T-helper 17 cell (primary cell): ENCODE measurements around the gene SFT2D1. TPM values are rescaled to one million over a fixed set of nuclear protein-coding genes. Genes with fewer than 3 reads are reported as not detected.

Experiments
- ATAC-seq: fragments of 150-1000 bp; cut with Tn5 transposase; 2 replicates; pipeline ENCODE4 v1.10.0; 2021; ENCODE audit warnings: mild to moderate bottlenecking, moderate library complexity
- DNase-seq, 3 donors: peaks; one replicate each; pipeline versions ENCODE4 v3.0.0 to v3.0.0-alpha.2; 2020 to 2021
- H3K9me3 ChIP-seq: one replicate; pipeline ENCODE4 v1.7.0; 2013; ENCODE audit warnings: low read length, mild to moderate bottlenecking; ENCODE audit not compliant: control insufficient read depth, poor library complexity, severe bottlenecking
- H3K27ac Mint-ChIP-seq: one replicate; pipeline ENCODE4 v1.8.0; 2022; ENCODE audit warnings: mild to moderate bottlenecking, moderate library complexity, mixed read lengths
- H3K27me3 Mint-ChIP-seq: one replicate; pipeline ENCODE4 v1.8.0; 2022; ENCODE audit warnings: mixed read lengths
- H3K36me3 Mint-ChIP-seq: one replicate; pipeline ENCODE4 v1.8.0; 2022; ENCODE audit warnings: low read depth, mixed read lengths
- H3K4me1 Mint-ChIP-seq: one replicate; pipeline ENCODE4 v1.8.0; 2022; ENCODE audit warnings: mild to moderate bottlenecking, mixed read lengths
- H3K4me3 Mint-ChIP-seq: one replicate; pipeline ENCODE4 v1.8.0; 2022; ENCODE audit warnings: mild to moderate bottlenecking, moderate library complexity, mixed read lengths
- total RNA-seq, 4 donors: library from RNA in 2 of 4; stranded (reverse) in 2 of 4; gene quantifications; one replicate each; pipeline ENCODE4 v1.2.3 and lab custom pipeline; 2022 to 2026

Gene SFT2D1
- total RNA-seq, 2 donors from 2014 or later = 10.9 to 12.3 TPM

GRCh38 chr6:166315436-166315835 is 26.9 kb downstream of the SFT2D1 start:
- H3K27ac Mint-ChIP-seq = no peak overlapping the region
- peaks cover 2% of the 10 kb centered on the region for H3K36me3 Mint-ChIP-seq
- ATAC-seq = no peak
- no peak for DNase-seq
- no peaks in the 10 kb centered on the region for H3K9me3 ChIP-seq
- H3K4me3 Mint-ChIP-seq = no peak overlapping the region
- no peaks in the 10 kb centered on the region for H3K27me3 Mint-ChIP-seq
- peaks cover 3% of the 10 kb centered on the region for H3K4me1 Mint-ChIP-seq

GRCh38 chr6:166314454-166314853 is 27.9 kb downstream of the SFT2D1 start:
- Mint-ChIP-seq H3K27me3 (peaks cover 8% of the 10 kb centered on the region), H3K36me3 (peaks cover 2% of the 10 kb centered on the region), H3K27ac (no peak overlapping the region), H3K4me3 (no peak overlapping the region), H3K4me1 (peaks cover 3% of the 10 kb centered on the region)
- H3K9me3 ChIP-seq = no peaks in the 10 kb centered on the region
- ATAC-seq = no peak
- no peak for DNase-seq

GRCh38 chr6:166313255-166314070 is 28.9 kb downstream of the SFT2D1 start:
- DNase-seq (peak in 2 of 3 donors; percentile 36 to 53), ATAC-seq (peak; percentile 97)
- H3K27me3 Mint-ChIP-seq = peaks cover 18% of the 10 kb centered on the region
- H3K27ac Mint-ChIP-seq = no peak overlapping the region
- no peaks in the 10 kb centered on the region for H3K9me3 ChIP-seq
- H3K4me1 Mint-ChIP-seq = peaks cover under 1% of the 10 kb centered on the region
- H3K4me3 Mint-ChIP-seq = no peak overlapping the region
- H3K36me3 Mint-ChIP-seq = no peaks in the 10 kb centered on the region

GRCh38 chr6:166312832-166313231 is 29.5 kb downstream of the SFT2D1 start:
- no peaks in the 10 kb centered on the region for H3K36me3 Mint-ChIP-seq
- DNase-seq (no peak), ATAC-seq (no peak)
- H3K9me3 ChIP-seq = no peaks in the 10 kb centered on the region
- peaks cover 19% of the 10 kb centered on the region for H3K27me3 Mint-ChIP-seq
- no peaks in the 10 kb centered on the region for H3K4me1 Mint-ChIP-seq
- H3K4me3 Mint-ChIP-seq = no peak overlapping the region
- no peak overlapping the region for H3K27ac Mint-ChIP-seq

- Mint-ChIP-seq H3K4me1 (no peaks in the 10 kb centered on the region), H3K4me3 (no peak overlapping the region), H3K27me3 (peaks cover 28% of the 10 kb centered on the region), H3K27ac (no peak overlapping the region), H3K36me3 (no peaks in the 10 kb centered on the region)
- ATAC-seq = no peak
- no peaks in the 10 kb centered on the region for H3K9me3 ChIP-seq
- DNase-seq = no peak
These were observed 31.7 kb downstream of the SFT2D1 start for GRCh38 chr6:166310634-166311033.

GRCh38 chr6:166309977-166310376 is 32.4 kb downstream of the SFT2D1 start:
- DNase-seq = no peak
- Mint-ChIP-seq H3K4me3 (no peak overlapping the region), H3K27me3 (peaks cover 34% of the 10 kb centered on the region), H3K36me3 (no peaks in the 10 kb centered on the region), H3K27ac (no peak overlapping the region), H3K4me1 (no peaks in the 10 kb centered on the region)
- no peaks in the 10 kb centered on the region for H3K9me3 ChIP-seq
- no peak for ATAC-seq

- DNase-seq (no peak), ATAC-seq (no peak)
- Mint-ChIP-seq H3K4me1 (no peaks in the 10 kb centered on the region), H3K27me3 (peaks cover 39% of the 10 kb centered on the region), H3K36me3 (no peaks in the 10 kb centered on the region), H3K4me3 (peak overlapping the region; percentile 12), H3K27ac (no peak overlapping the region)
- H3K9me3 ChIP-seq = no peaks in the 10 kb centered on the region
These were observed 33.4 kb downstream of the SFT2D1 start for GRCh38 chr6:166308769-166309589.

- Mint-ChIP-seq H3K4me3 (peak within 1 kb of the TSS; percentile 49), H3K36me3 (no peaks in the 10 kb centered on the region), H3K27ac (no peak within 1 kb of the TSS), H3K27me3 (peaks cover 47% of the 10 kb centered on the region), H3K4me1 (no peaks in the 10 kb centered on the region)
- no peaks in the 10 kb centered on the region for H3K9me3 ChIP-seq
- ATAC-seq = peak; percentile 18
- no peak for DNase-seq
These were observed 34.1 kb downstream of the SFT2D1 start, which contains the start of gene PRR18 for GRCh38 chr6:166308033-166308768. PRR18 (minus strand) TSS chr6:166308392; CDS start chr6:166308142, 250 bp downstream.

GRCh38 chr6:166307082-166308032 is 35.0 kb downstream of the SFT2D1 start:
- Mint-ChIP-seq H3K27ac (no peak overlapping the region), H3K27me3 (peaks cover 56% of the 10 kb centered on the region), H3K36me3 (no peaks in the 10 kb centered on the region), H3K4me1 (no peaks in the 10 kb centered on the region), H3K4me3 (peak overlapping the region; percentile 70)
- DNase-seq = no peak
- peak; percentile 78 for ATAC-seq
- no peaks in the 10 kb centered on the region for H3K9me3 ChIP-seq

GRCh38 chr6:166306378-166307081 is 35.8 kb downstream of the SFT2D1 start:
- ATAC-seq (peak; percentile 14), DNase-seq (no peak)
- Mint-ChIP-seq H3K36me3 (no peaks in the 10 kb centered on the region), H3K4me3 (peak overlapping the region; percentile 70), H3K27me3 (peaks cover 61% of the 10 kb centered on the region), H3K27ac (no peak overlapping the region), H3K4me1 (no peaks in the 10 kb centered on the region)
- no peaks in the 10 kb centered on the region for H3K9me3 ChIP-seq

- ATAC-seq = no peak
- H3K9me3 ChIP-seq = no peaks in the 10 kb centered on the region
- DNase-seq = no peak
- H3K27ac Mint-ChIP-seq = no peak overlapping the region
- H3K4me3 Mint-ChIP-seq = peak overlapping the region; percentile 25
- H3K27me3 Mint-ChIP-seq = peaks cover 68% of the 10 kb centered on the region
- no peaks in the 10 kb centered on the region for H3K4me1 Mint-ChIP-seq
- H3K36me3 Mint-ChIP-seq = no peaks in the 10 kb centered on the region
These were observed 36.7 kb downstream of the SFT2D1 start for GRCh38 chr6:166305562-166306117.
